Lower leg skin (tissue), 3 donors: ENCODE results near the gene MGST1.

Source experiments
- CTCF ChIP-seq, 3 donors: fragments of 450-650 bp; IDR thresholded peaks; one replicate each; pipeline ENCODE4 v1.5.1; 2016; ENCODE audit warnings: antibody characterized with exemption in 3 of 3, mild to moderate bottlenecking in 3 of 3, moderate library complexity in 2 of 3
- POLR2A ChIP-seq, 2 donors: fragments of 450-650 bp; IDR thresholded peaks; one replicate each; pipeline ENCODE4 v1.6.1; 2016 to 2017; ENCODE audit warnings: antibody characterized with exemption in 2 of 2, mild to moderate bottlenecking in 1 of 2, moderate library complexity in 1 of 2

GRCh38 chr12:16347391-16348298 lies at the start of gene MGST1:
- TF ChIP-seq CTCF (IDR thresholded peaks at IDR 0.05) (no peak), POLR2A (IDR thresholded peaks at IDR 0.05) (no peak)
